HEK293 (cell line): ENCODE results near the gene SIGLEC12.

ENCODE experiments used
- SP2 ChIP-seq: fragments of 450-650 bp; formaldehyde crosslinking; IDR thresholded peaks from 2 replicates; pipeline ENCODE4 v1.5.1; 2016; ENCODE audit warnings: missing biosample characterization, missing genetic modification characterization
- YY1 ChIP-seq: fragments of 450-650 bp; formaldehyde crosslinking; IDR thresholded peaks from 2 replicates; pipeline ENCODE4 v1.5.1; 2018; ENCODE audit warnings: missing biosample characterization, missing genetic modification characterization
- ZBTB44 ChIP-seq: fragments of 450-650 bp; IDR thresholded peaks from 2 replicates; pipeline ENCODE4 v1.5.1; 2018; ENCODE audit warnings: missing biosample characterization, mild to moderate bottlenecking, missing genetic modification characterization
- ZEB2 ChIP-seq: fragments of 450-650 bp; formaldehyde crosslinking; IDR thresholded peaks from 2 replicates; pipeline ENCODE4 v1.5.1; 2016; ENCODE audit warnings: missing biosample characterization, missing genetic modification characterization
- ZFP37 ChIP-seq: fragments of 450-650 bp; formaldehyde crosslinking; IDR thresholded peaks from 2 replicates; pipeline ENCODE4 v1.5.1; 2016; ENCODE audit warnings: missing biosample characterization, missing genetic modification characterization
- ZNF112 ChIP-seq: fragments of 450-650 bp; formaldehyde crosslinking; IDR thresholded peaks from 2 replicates; pipeline ENCODE4 v1.5.0; 2017; ENCODE audit warnings: missing biosample characterization, missing genetic modification characterization
- ZNF133 ChIP-seq: fragments of 450-650 bp; formaldehyde crosslinking; IDR thresholded peaks from 2 replicates; pipeline ENCODE4 v1.5.1; 2016; ENCODE audit warnings: missing biosample characterization, missing genetic modification characterization
- ZNF138 ChIP-seq: fragments of 450-650 bp; formaldehyde crosslinking; IDR thresholded peaks from 2 replicates; pipeline ENCODE4 v1.5.1; 2016; ENCODE audit warnings: missing biosample characterization, missing genetic modification characterization, borderline replicate concordance
- ZNF157 ChIP-seq: fragments of 450-650 bp; formaldehyde crosslinking; IDR thresholded peaks from 2 replicates; pipeline ENCODE4 v1.5.1; 2016; ENCODE audit warnings: missing biosample characterization, missing genetic modification characterization
- ZNF274 ChIP-seq, 2 experiments: fragments of 200-500 bp in 1 of 2; fragments of 450-650 bp in 1 of 2; sonication (Bioruptor generic) in 1 of 2; formaldehyde crosslinking in 1 of 2; IDR thresholded peaks; 2 replicates each; pipeline versions ENCODE4 v1.5.1 to v1.6.1; 2014 to 2016; ENCODE audit warnings: borderline replicate concordance in 1 of 2, inconsistent platforms in 1 of 2, low read length in 1 of 2, missing biosample characterization in 1 of 2, missing genetic modification characterization in 1 of 2
- ZNF433 ChIP-seq: fragments of 450-650 bp; formaldehyde crosslinking; IDR thresholded peaks from 2 replicates; pipeline ENCODE4 v1.5.1; 2016; ENCODE audit warnings: missing biosample characterization, missing genetic modification characterization, low read depth
- ZNF626 ChIP-seq: fragments of 450-650 bp; sonication (Bioruptor Pico); formaldehyde crosslinking; IDR thresholded peaks from 2 replicates; pipeline ENCODE4 v1.5.1; 2018; ENCODE audit warnings: missing biosample characterization, missing genetic modification characterization, inconsistent platforms
- ZNF660 ChIP-seq: fragments of 450-650 bp; IDR thresholded peaks from 2 replicates; pipeline ENCODE4 v1.5.1; 2018; ENCODE audit warnings: missing biosample characterization, mild to moderate bottlenecking, missing genetic modification characterization
- TF ChIP-seq, protein P1 (sequence below): fragments of 450-650 bp; formaldehyde crosslinking; IDR thresholded peaks from 2 replicates; pipeline ENCODE4 v1.5.1; 2016; ENCODE audit warnings: missing biosample characterization, missing genetic modification characterization

DNA sequence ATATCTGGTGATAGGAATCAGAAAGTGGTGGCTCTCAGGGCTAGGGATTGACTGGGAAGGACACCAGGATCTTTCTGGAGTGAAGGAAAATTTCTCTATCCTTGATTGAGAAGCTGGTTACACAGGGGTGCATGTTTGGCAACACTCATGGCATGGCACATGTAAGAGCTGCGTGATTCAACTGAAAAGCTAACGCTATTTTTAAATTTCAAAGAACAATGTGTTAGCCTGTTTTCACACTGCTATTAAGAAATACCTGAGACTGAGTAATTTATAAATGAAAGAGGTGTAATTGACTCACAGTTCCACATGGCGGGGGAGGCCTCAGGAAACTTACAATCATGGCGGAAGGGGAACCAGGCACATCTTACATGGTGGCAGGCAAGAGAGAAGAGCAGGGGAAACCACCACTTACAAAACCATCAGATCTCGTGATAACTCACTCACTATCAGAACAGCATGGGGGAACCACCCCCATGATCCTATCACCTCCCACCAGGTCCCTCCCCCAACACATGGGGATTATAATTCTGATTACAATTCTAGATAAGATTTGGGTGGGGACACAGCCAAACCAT lies 50.8 kb downstream of the SIGLEC12 start:
- TF ChIP-seq, protein P1, sequence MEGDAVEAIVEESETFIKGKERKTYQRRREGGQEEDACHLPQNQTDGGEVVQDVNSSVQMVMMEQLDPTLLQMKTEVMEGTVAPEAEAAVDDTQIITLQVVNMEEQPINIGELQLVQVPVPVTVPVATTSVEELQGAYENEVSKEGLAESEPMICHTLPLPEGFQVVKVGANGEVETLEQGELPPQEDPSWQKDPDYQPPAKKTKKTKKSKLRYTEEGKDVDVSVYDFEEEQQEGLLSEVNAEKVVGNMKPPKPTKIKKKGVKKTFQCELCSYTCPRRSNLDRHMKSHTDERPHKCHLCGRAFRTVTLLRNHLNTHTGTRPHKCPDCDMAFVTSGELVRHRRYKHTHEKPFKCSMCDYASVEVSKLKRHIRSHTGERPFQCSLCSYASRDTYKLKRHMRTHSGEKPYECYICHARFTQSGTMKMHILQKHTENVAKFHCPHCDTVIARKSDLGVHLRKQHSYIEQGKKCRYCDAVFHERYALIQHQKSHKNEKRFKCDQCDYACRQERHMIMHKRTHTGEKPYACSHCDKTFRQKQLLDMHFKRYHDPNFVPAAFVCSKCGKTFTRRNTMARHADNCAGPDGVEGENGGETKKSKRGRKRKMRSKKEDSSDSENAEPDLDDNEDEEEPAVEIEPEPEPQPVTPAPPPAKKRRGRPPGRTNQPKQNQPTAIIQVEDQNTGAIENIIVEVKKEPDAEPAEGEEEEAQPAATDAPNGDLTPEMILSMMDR (tag by site-specific recombination), result no peak
- no peak for TF ChIP-seq ZEB2 (tag by site-specific recombination)
- no peak for TF ChIP-seq ZNF157 (tag by site-specific recombination)
- no peak for TF ChIP-seq ZNF433 (tag by site-specific recombination)
- TF ChIP-seq ZNF626, result no peak
- TF ChIP-seq ZBTB44, result no peak
- TF ChIP-seq YY1, result no peak
- no peak for TF ChIP-seq ZNF274 (IDR thresholded peaks at IDR 0.05; ENCODE audit: low read length)
- TF ChIP-seq ZNF274 (tag by site-specific recombination; IDR thresholded peaks at IDR 0.05; ENCODE audit: borderline replicate concordance), result no peak
- no peak for TF ChIP-seq ZNF133 (tag by site-specific recombination)
- no peak for TF ChIP-seq ZNF138 (tag by site-specific recombination)
- TF ChIP-seq ZNF660, result no peak
- no peak for TF ChIP-seq SP2 (tag by site-specific recombination)
- no peak for TF ChIP-seq ZFP37
- no peak for TF ChIP-seq ZNF112 (tag by site-specific recombination)
